GM18858 (cell line): ENCODE results near the gene SPIRE1.
"Not testable (repeated sequence)": the region's sequence is repeated elsewhere in the genome, so short reads cannot be mapped to it uniquely, and the experiment has no call there.

Experiments used
- ATAC-seq: cut with Tn5 transposase; IDR thresholded peaks from one replicate; pipeline ENCODE4 v1.9.1; 2021; ENCODE audit not compliant: unreplicated experiment

SPIRE1 gene

GRCh38 chr18:12556946-12557806, 100.7 kb downstream of the SPIRE1 start:
- ATAC-seq = no peak

GRCh38 chr18:12554796-12555388, 103.0 kb downstream of the SPIRE1 start:
- ATAC-seq = no peak

- no peak for ATAC-seq
These were observed 105.0 kb downstream of the SPIRE1 start for GRCh38 chr18:12552879-12553242.

GRCh38 chr18:12551943-12552878, 105.7 kb downstream of the SPIRE1 start:
- ATAC-seq = not testable (repeated sequence)

- ATAC-seq = not testable (repeated sequence)
These were observed 106.4 kb downstream of the SPIRE1 start for GRCh38 chr18:12551466-12551865.

GRCh38 chr18:12543697-12544096, 114.2 kb downstream of the SPIRE1 start:
- ATAC-seq = no peak

- ATAC-seq = no peak
These were observed 117.2 kb downstream of the SPIRE1 start for GRCh38 chr18:12540751-12541150.

GRCh38 chr18:12539158-12539557, 118.7 kb downstream of the SPIRE1 start:
- ATAC-seq = not testable (repeated sequence)

GRCh38 chr18:12534820-12535219, 123.1 kb downstream of the SPIRE1 start:
- ATAC-seq = no peak

GRCh38 chr18:12532661-12533060, 125.2 kb downstream of the SPIRE1 start:
- no peak for ATAC-seq

- ATAC-seq = no peak
These were observed 126.2 kb downstream of the SPIRE1 start for GRCh38 chr18:12531749-12532148.

- ATAC-seq = no peak
These were observed 137.4 kb downstream of the SPIRE1 start for GRCh38 chr18:12520442-12520992.

GRCh38 chr18:12518832-12519531, 138.9 kb downstream of the SPIRE1 start:
- ATAC-seq = no peak

- no peak for ATAC-seq
These were observed 139.6 kb downstream of the SPIRE1 start for GRCh38 chr18:12518326-12518725.

GRCh38 chr18:12517142-12517825, 140.6 kb downstream of the SPIRE1 start:
- no peak for ATAC-seq

- no peak for ATAC-seq
These were observed 141.8 kb downstream of the SPIRE1 start for GRCh38 chr18:12516049-12516630.

- ATAC-seq = no peak
These were observed 142.4 kb downstream of the SPIRE1 start for GRCh38 chr18:12515550-12515949.

- no peak for ATAC-seq
These were observed 150.9 kb downstream of the SPIRE1 start for GRCh38 chr18:12507007-12507406.

- no peak for ATAC-seq
These were observed 156.9 kb downstream of the SPIRE1 start for GRCh38 chr18:12500986-12501385.

- ATAC-seq = no peak
These were observed 160.1 kb downstream of the SPIRE1 start for GRCh38 chr18:12497839-12498238.
